ENCODE results near the gene INVS.

Gene INVS

GRCh38 chr9:100240512-100240911, 141.5 kb downstream of the INVS start:
- H3K4me3 ChIP-seq (ENCODE audit: control insufficient read depth, low read depth, low read length): no peak overlapping the region
- TF ChIP-seq CTCF (IDR thresholded peaks at IDR 0.05; ENCODE audit: control insufficient read depth, insufficient read depth, low read depth, low read length, missing control alignments): no peak
- DNase-seq (ENCODE audit: low read depth): no peak

- TF ChIP-seq CTCF (IDR thresholded peaks at IDR 0.05; ENCODE audit: control insufficient read depth, insufficient read depth, low read depth, low read length, missing control alignments): no peak
- no peak overlapping the region for H3K4me3 ChIP-seq (ENCODE audit: control insufficient read depth, low read depth, low read length)
- DNase-seq (ENCODE audit: low read depth): no peak
These were observed 168.2 kb downstream of the INVS start for GRCh38 chr9:100267211-100267610.

DNA sequence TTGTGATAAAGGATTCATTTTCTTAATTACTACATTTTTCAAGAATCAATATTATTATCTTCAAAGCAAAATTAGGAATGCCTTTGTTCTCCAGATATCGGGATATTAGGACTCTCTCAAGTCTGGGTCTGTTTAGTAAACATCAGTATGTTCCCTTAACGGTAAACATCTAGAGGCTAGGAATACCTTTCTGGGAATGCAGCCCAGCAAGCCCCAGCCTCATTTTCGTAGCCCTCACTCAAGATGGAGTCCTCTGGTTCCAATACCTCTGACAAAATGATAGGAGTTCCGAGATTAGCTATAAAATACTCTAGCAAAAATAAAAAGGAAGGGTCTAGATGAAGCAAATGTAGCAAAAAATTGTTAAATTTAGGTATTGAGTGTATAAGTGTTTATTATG, 169.2 kb downstream of the INVS start:
- H3K4me3 ChIP-seq (ENCODE audit: control insufficient read depth, low read depth, low read length): no peak overlapping the region
- no peak for TF ChIP-seq CTCF (IDR thresholded peaks at IDR 0.05; ENCODE audit: control insufficient read depth, insufficient read depth, low read depth, low read length, missing control alignments)
- DNase-seq (ENCODE audit: low read depth): no peak

DNA sequence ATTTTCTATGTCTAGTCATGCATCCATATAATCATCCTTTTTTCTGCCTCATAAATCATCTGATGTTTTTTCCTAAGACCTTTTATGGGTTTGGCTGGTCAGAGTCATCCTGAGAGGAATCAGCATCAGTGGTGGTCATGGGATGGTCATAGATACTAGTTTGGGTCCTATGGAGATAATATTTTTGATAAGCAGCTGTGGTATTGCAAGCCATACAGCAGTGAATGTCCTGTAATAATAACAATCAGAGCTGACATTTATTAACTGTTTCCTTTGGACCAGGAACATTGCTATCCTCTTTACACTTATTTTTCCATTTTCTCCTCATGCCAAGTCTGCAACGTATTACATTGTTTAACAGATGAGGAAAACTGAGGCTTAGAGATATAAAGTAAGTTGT, 170.6 kb downstream of the INVS start:
- H3K4me3 ChIP-seq (ENCODE audit: control insufficient read depth, low read depth, low read length): no peak overlapping the region
- TF ChIP-seq CTCF (IDR thresholded peaks at IDR 0.05; ENCODE audit: control insufficient read depth, insufficient read depth, low read depth, low read length, missing control alignments): no peak
- no peak for DNase-seq (ENCODE audit: low read depth)

GRCh38 chr9:100277166-100277979, 178.3 kb downstream of the INVS start:
- no peak overlapping the region for H3K4me3 ChIP-seq (ENCODE audit: control insufficient read depth, low read depth, low read length)
- peak; percentile 11 for DNase-seq (ENCODE audit: low read depth)
- TF ChIP-seq CTCF (IDR thresholded peaks at IDR 0.05; ENCODE audit: control insufficient read depth, insufficient read depth, low read depth, low read length, missing control alignments): no peak

- H3K4me3 ChIP-seq (ENCODE audit: control insufficient read depth, low read depth, low read length): no peak overlapping the region
- DNase-seq (ENCODE audit: low read depth): no peak
- no peak for TF ChIP-seq CTCF (IDR thresholded peaks at IDR 0.05; ENCODE audit: control insufficient read depth, insufficient read depth, low read depth, low read length, missing control alignments)
These were observed 182.0 kb downstream of the INVS start for GRCh38 chr9:100281066-100281465.
